H1 (cell line): ENCODE measurements around the gene AZI2. TPM values are rescaled to one million over a fixed set of nuclear protein-coding genes. Genes with fewer than 3 reads are reported as not detected.
A peak's percentile ranks its signal among the peaks of the same experiment; 100 is the strongest.

Experiments
- CTCF ChIA-PET: fragments of 300-600 bp; sonication (Branson Sonifier 250); formaldehyde crosslinking; loops from one replicate; lab custom pipeline; 2021; ENCODE audit not compliant: partially characterized antibody; lab: Charles Lee
- POLR2A ChIA-PET: fragments of 300-600 bp; sonication (Branson Sonifier 250); formaldehyde crosslinking; loops from one replicate; lab custom pipeline; 2021; ENCODE audit warnings: inconsistent platforms; ENCODE audit not compliant: partially characterized antibody; lab: Charles Lee
- DNase-seq, 2 experiments: peaks; one replicate each; pipeline versions ENCODE4 v3.0.0 to v3.0.0-alpha.2; 2010 to 2022; ENCODE audit warnings: low spot score in 2 of 2, low read depth in 1 of 2, mixed read lengths in 1 of 2
- FAIRE-seq: peaks from 2 replicates; lab custom pipeline; 2011; peaks lifted over from hg19 to GRCh38; lab: Jason Lieb, UNC
- H2AFZ ChIP-seq: 2 replicates; pipeline ENCODE4 v1.8.1; 2012; ENCODE audit warnings: low read length, inconsistent platforms
- H2AK5ac ChIP-seq: 2 replicates; pipeline ENCODE4 v1.6.1; 2013; ENCODE audit warnings: low read depth, low read length
- H2BK120ac ChIP-seq: replicated peaks from 2 replicates; pipeline ENCODE3; 2013; ENCODE audit warnings: low read depth, low read length, inconsistent platforms
- H2BK12ac ChIP-seq: 2 replicates; pipeline ENCODE4 v1.6.1; 2013; ENCODE audit warnings: low read depth, low read length
- H2BK15ac ChIP-seq: 2 replicates; pipeline ENCODE4 v1.6.1; 2013; ENCODE audit warnings: low read length
- H2BK20ac ChIP-seq: 2 replicates; pipeline ENCODE4 v1.6.1; 2013; ENCODE audit warnings: low read length
- H2BK5ac ChIP-seq: 2 replicates; pipeline ENCODE4 v1.6.1; 2013; ENCODE audit warnings: low read depth, low read length
- H3K14ac ChIP-seq: 2 replicates; pipeline ENCODE4 v1.6.1; 2013; ENCODE audit warnings: inconsistent platforms; ENCODE audit not compliant: insufficient read length
- H3K18ac ChIP-seq: 2 replicates; pipeline ENCODE4 v1.6.1; 2013; ENCODE audit warnings: low read length; ENCODE audit errors: extremely low read depth
- H3K23ac ChIP-seq: 2 replicates; pipeline ENCODE4 v1.6.1; 2013; ENCODE audit warnings: inconsistent platforms; ENCODE audit not compliant: insufficient read length
- H3K23me2 ChIP-seq: 2 replicates; pipeline ENCODE4 v1.6.1; 2013; ENCODE audit warnings: low read depth, low read length
- H3K27ac ChIP-seq: 2 replicates; pipeline ENCODE4 v1.6.1; 2011; ENCODE audit warnings: low read depth, low read length, inconsistent platforms
- H3K27me3 ChIP-seq, 4 experiments: replicated peaks in 1 of 4; 1 replicate in 1 of 4; 2 replicates in 3 of 4; pipeline versions ENCODE4 v1.6.1 to v1.8.1; 2011 to 2013; ENCODE audit warnings: low read length in 3 of 4, mild to moderate bottlenecking in 3 of 4, inconsistent platforms in 2 of 4, mixed read lengths in 2 of 4, moderate library complexity in 1 of 4; ENCODE audit not compliant: control insufficient read depth in 3 of 4, insufficient read depth in 3 of 4; ENCODE audit errors: extremely low read depth in 1 of 4
- H3K36me3 ChIP-seq, 4 experiments: 2 replicates each; pipeline versions ENCODE4 v1.6.1 to v1.8.1; 2011 to 2013; ENCODE audit warnings: mild to moderate bottlenecking in 4 of 4, low read length in 3 of 4, moderate library complexity in 2 of 4, control low read depth in 1 of 4, inconsistent platforms in 1 of 4; ENCODE audit not compliant: insufficient read depth in 4 of 4, control insufficient read depth in 2 of 4
- H3K4ac ChIP-seq: replicated peaks from 2 replicates; pipeline ENCODE3; 2013; ENCODE audit warnings: low read length, low read depth, mixed read lengths, inconsistent platforms; ENCODE audit not compliant: insufficient read length
- H3K4me1 ChIP-seq, 4 experiments: replicated peaks in 1 of 4; 1 replicate in 1 of 4; 2 replicates in 3 of 4; pipeline versions ENCODE4 v1.6.1 to v1.8.1; 2011 to 2013; ENCODE audit warnings: low read length in 3 of 4, inconsistent platforms in 2 of 4, mixed read lengths in 1 of 4; ENCODE audit not compliant: insufficient read depth in 4 of 4, control insufficient read depth in 3 of 4
- H3K4me2 ChIP-seq, 2 experiments: 2 replicates each; pipeline versions ENCODE4 v1.6.1 to v1.8.1; 2011 to 2013; ENCODE audit warnings: low read depth in 2 of 2, low read length in 2 of 2, control low read depth in 1 of 2, inconsistent platforms in 1 of 2, mild to moderate bottlenecking in 1 of 2; ENCODE audit not compliant: insufficient read depth in 1 of 2
- H3K4me3 ChIP-seq, 4 experiments: fragments of 200-600, 300-600 bp in 1 of 4; sonication (generic), shearing (Covaris generic), sonication (Bioruptor Twin) in 1 of 4; 2 replicates each; pipeline versions ENCODE4 v1.5.1 to v1.8.1; 2011 to 2016; ENCODE audit warnings: low read length in 4 of 4, low read depth in 3 of 4, control low read depth in 2 of 4, inconsistent platforms in 2 of 4, mild to moderate bottlenecking in 2 of 4, mixed read lengths in 1 of 4, moderate library complexity in 1 of 4; ENCODE audit not compliant: insufficient read depth in 2 of 4; ENCODE audit errors: extremely low read depth in 1 of 4
- H3K56ac ChIP-seq: replicated peaks from 2 replicates; pipeline ENCODE3; 2013; ENCODE audit warnings: low read depth, mild to moderate bottlenecking, mixed read lengths, low read length, inconsistent platforms; ENCODE audit not compliant: insufficient read length
- H3K79me1 ChIP-seq: 2 replicates; pipeline ENCODE4 v1.6.1; 2013; ENCODE audit warnings: low read depth, low read length, control low read depth
- H3K79me2 ChIP-seq, 2 experiments: 2 replicates each; pipeline versions ENCODE4 v1.6.1 to v1.8.1; 2012 to 2013; ENCODE audit warnings: low read length in 2 of 2, mild to moderate bottlenecking in 2 of 2, inconsistent platforms in 1 of 2; ENCODE audit not compliant: insufficient read depth in 2 of 2, control insufficient read depth in 1 of 2
- H3K9ac ChIP-seq, 4 experiments: replicated peaks in 1 of 4; 1 replicate in 1 of 4; 2 replicates in 3 of 4; pipeline versions ENCODE4 v1.6.1 to v1.8.1; 2011 to 2013; ENCODE audit warnings: low read depth in 3 of 4, low read length in 3 of 4, control low read depth in 2 of 4, mild to moderate bottlenecking in 2 of 4, moderate library complexity in 2 of 4, inconsistent platforms in 1 of 4; ENCODE audit errors: extremely low read depth in 1 of 4
- H3K9me3 ChIP-seq, 2 experiments: 2 replicates each; pipeline versions ENCODE4 v1.6.1 to v1.8.1; 2012 to 2013; ENCODE audit warnings: mild to moderate bottlenecking in 2 of 2, moderate library complexity in 2 of 2, control low read depth in 1 of 2, inconsistent platforms in 1 of 2, low read depth in 1 of 2, low read length in 1 of 2, mixed read lengths in 1 of 2; ENCODE audit not compliant: insufficient read depth in 2 of 2
- H4K20me1 ChIP-seq, 2 experiments: replicated peaks in 1 of 2; 2 replicates each; pipeline versions ENCODE3 to v1.8.1; 2011 to 2013; ENCODE audit warnings: inconsistent platforms in 2 of 2, low read length in 2 of 2, mild to moderate bottlenecking in 1 of 2; ENCODE audit not compliant: insufficient read depth in 2 of 2, control insufficient read depth in 1 of 2
- H4K5ac ChIP-seq: 2 replicates; pipeline ENCODE4 v1.6.1; 2013; ENCODE audit warnings: low read length, low read depth, mixed read lengths, inconsistent platforms; ENCODE audit not compliant: insufficient read length
- H4K8ac ChIP-seq: 2 replicates; pipeline ENCODE4 v1.8.0; 2013; ENCODE audit warnings: mild to moderate bottlenecking, moderate library complexity, low read length, inconsistent platforms; ENCODE audit not compliant: insufficient read depth; ENCODE audit errors: extremely low read depth
- H4K91ac ChIP-seq: replicated peaks from 2 replicates; pipeline ENCODE3; 2013; ENCODE audit warnings: low read length, mixed read lengths, inconsistent platforms; ENCODE audit not compliant: insufficient read length
- CTCF ChIP-seq, 3 experiments: IDR thresholded peaks; 1 replicate in 2 of 3; 2 replicates in 1 of 3; pipeline versions ENCODE4 v1.5.1 to v1.6.1; 2011; ENCODE audit warnings: low read length in 3 of 3, mild to moderate bottlenecking in 3 of 3, inconsistent platforms in 2 of 3, low read depth in 1 of 3, moderate library complexity in 1 of 3; ENCODE audit not compliant: insufficient read depth in 1 of 3; ENCODE audit errors: control extremely low read depth in 1 of 3
- ZNF274 ChIP-seq: IDR thresholded peaks from 2 replicates; pipeline ENCODE4 v1.7.0; 2012; ENCODE audit warnings: low read length, borderline replicate concordance; ENCODE audit errors: extremely low read depth
- WGBS, 2 experiments: shearing (Covaris generic) in 1 of 2; methylation state at CpG; one replicate each; pipeline versions ENCODE4 v1.1.6 to v1.1.7; 2013 to 2015; ENCODE audit warnings: low lambda C conversion rate in 2 of 2, mixed read lengths in 2 of 2, inconsistent platforms in 1 of 2, low coverage in 1 of 2, missing lambda C conversion rate in 1 of 2; ENCODE audit not compliant: insufficient replicate concordance in 2 of 2, insufficient coverage in 1 of 2, insufficient read length in 1 of 2; ENCODE audit errors: extremely low coverage in 1 of 2, missing lambda C conversion rate in 1 of 2; 5-methylcytosine and 5-hydroxymethylcytosine counted together
- polyA plus RNA-seq, 7 experiments: library from polyadenylated mRNA; depleted of rRNA in 3 of 7; stranded (reverse) in 5 of 7; unstranded in 2 of 7; fragments of >200 nt in 5 of 7; fragments of 200-250 nt in 2 of 7; gene quantifications; 1 replicate in 5 of 7; 2 replicates in 1 of 7; 4 replicates in 1 of 7; pipeline versions ENCODE4 v1.2.1 to v1.2.3, GENCODE V29; 2011 to 2013; ENCODE audit warnings: missing spikeins in 2 of 7, mixed read lengths in 2 of 7
- total RNA-seq: library from RNA; stranded (reverse); fragmentation: NEBNext Ultra II Directional; extraction: Animal tissue kit (Norgen Biotek cat#: 25700); gene quantifications from 2 replicates; pipeline ENCODE4 v1.2.1, GENCODE V29; 2021

The AZI2 gene
- total and polyA plus RNA-seq, 2 of the 8 experiments (the other 6 are each of a cell fraction or from before 2014, with no cell fraction given), result 17.4 to 39.2 TPM

DNA sequence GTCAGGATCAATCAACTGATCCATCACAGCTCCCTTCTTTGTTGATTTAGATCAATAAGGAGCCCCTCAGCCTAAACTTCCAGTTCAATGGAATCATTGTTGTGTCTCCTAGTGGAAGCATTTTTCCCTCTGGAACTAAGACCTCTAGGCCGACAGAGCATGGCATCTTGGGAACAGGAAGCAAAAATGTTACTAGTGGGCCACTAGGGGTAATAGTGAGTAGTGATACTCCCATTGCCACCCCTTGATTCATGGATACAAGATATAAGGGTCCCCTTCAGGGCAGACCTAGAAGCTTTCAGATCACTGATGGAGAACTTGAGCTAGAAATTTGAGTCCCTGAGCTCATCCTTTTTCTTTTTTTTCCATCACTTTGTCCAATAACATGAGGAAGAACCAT is 40.4 kb upstream of the AZI2 start:
- Histone ChIP-seq H3K9me3 (no peaks in the 10 kb centered on the region), H3K23me2 (no peaks in the 10 kb centered on the region), H3K79me1 (no peaks in the 10 kb centered on the region), H4K8ac (no peak overlapping the region), H3K56ac (no peak overlapping the region), H3K18ac (no peak overlapping the region), H2BK20ac (no peak overlapping the region), H3K79me2 (no peaks in the 10 kb centered on the region), H3K27ac (no peak overlapping the region), H3K4ac (no peak overlapping the region), H2AK5ac (no peak overlapping the region), H3K36me3 (no peaks in the 10 kb centered on the region), H2BK12ac (no peak overlapping the region), H3K9ac (no peak overlapping the region), H2BK15ac (no peak overlapping the region), H3K4me1 (no peaks in the 10 kb centered on the region), H2BK5ac (no peak overlapping the region), H3K4me2 (no peak overlapping the region), H2AFZ (no peak overlapping the region), H2BK120ac (no peak overlapping the region), H4K20me1 (no peaks in the 10 kb centered on the region), H4K5ac (no peak overlapping the region), H3K4me3 (no peak overlapping the region), H3K14ac (no peak overlapping the region), H4K91ac (no peak overlapping the region), H3K27me3 (no peaks in the 10 kb centered on the region), H3K23ac (no peak overlapping the region)
- DNase-seq (no peak), FAIRE-seq (no peak)
- no peak for TF ChIP-seq ZNF274
- peak in 1 of 3 experiments; percentile 29; a peak in 1 of 4 replicates for TF ChIP-seq CTCF (IDR thresholded peaks at IDR 0.05; ENCODE audit: control extremely low read depth in 1 of 3, insufficient read depth in 1 of 3, low read depth in 1 of 3, low read length in 3 of 3)
- ChIA-PET POLR2A (no interaction called here), CTCF (interaction anchor here (0.7 to 0.8 kb wide), 2 partner anchors 188 to 403 kb away, joined by 3 read pairs; no protein-coding TSS in a partner anchor)
- WGBS, 2 experiments, result 92% methylated on average over 1 of the region's 1 CpG; no CpG with 5 or more reads in 1 of the 2 experiments
